ENCODE measurements around the gene RFX6. TPM values are rescaled to one million over a fixed set of nuclear protein-coding genes. Genes with fewer than 3 reads are reported as not detected.

The RFX6 gene
- total and polyA plus RNA-seq, 4 donors = not detected

- Histone ChIP-seq H3K36me3 (ENCODE audit: control insufficient read depth in 4 of 4, insufficient read depth in 3 of 4, low read depth in 1 of 4, low read length in 3 of 4) (no peaks in the 10 kb centered on the region), H3K4me3 (ENCODE audit: low read depth in 1 of 3, low read length in 3 of 3) (no peak overlapping the region), H3K9ac (ENCODE audit: low read depth in 1 of 2, low read length in 2 of 2) (no peak overlapping the region), H3K9me3 (ENCODE audit: control insufficient read depth in 4 of 4, low read length in 3 of 4) (peaks cover 0 to 6% (median 3%) of the 10 kb centered on the region in 4 donors), H3K27me3 (ENCODE audit: control insufficient read depth in 4 of 4, insufficient read depth in 4 of 4, low read length in 3 of 4) (no peaks in the 10 kb centered on the region), H3K4me1 (ENCODE audit: control insufficient read depth in 4 of 4, insufficient read depth in 4 of 4, low read length in 3 of 4) (no peaks in the 10 kb centered on the region), H3K27ac (ENCODE audit: low read depth in 1 of 2, low read length in 2 of 2) (no peak overlapping the region)
- WGBS = 63% methylated on average over 3 of the region's 3 CpGs
- TF ChIP-seq RAD21 (IDR thresholded peaks at IDR 0.05) (no peak), HNF4G (IDR thresholded peaks at IDR 0.05) (no peak), HNF4A (conservative IDR thresholded peaks at IDR 0.05) (no peak), FOXA2 (IDR thresholded peaks at IDR 0.05) (no peak)
- TF ChIP-seq, protein P1, sequence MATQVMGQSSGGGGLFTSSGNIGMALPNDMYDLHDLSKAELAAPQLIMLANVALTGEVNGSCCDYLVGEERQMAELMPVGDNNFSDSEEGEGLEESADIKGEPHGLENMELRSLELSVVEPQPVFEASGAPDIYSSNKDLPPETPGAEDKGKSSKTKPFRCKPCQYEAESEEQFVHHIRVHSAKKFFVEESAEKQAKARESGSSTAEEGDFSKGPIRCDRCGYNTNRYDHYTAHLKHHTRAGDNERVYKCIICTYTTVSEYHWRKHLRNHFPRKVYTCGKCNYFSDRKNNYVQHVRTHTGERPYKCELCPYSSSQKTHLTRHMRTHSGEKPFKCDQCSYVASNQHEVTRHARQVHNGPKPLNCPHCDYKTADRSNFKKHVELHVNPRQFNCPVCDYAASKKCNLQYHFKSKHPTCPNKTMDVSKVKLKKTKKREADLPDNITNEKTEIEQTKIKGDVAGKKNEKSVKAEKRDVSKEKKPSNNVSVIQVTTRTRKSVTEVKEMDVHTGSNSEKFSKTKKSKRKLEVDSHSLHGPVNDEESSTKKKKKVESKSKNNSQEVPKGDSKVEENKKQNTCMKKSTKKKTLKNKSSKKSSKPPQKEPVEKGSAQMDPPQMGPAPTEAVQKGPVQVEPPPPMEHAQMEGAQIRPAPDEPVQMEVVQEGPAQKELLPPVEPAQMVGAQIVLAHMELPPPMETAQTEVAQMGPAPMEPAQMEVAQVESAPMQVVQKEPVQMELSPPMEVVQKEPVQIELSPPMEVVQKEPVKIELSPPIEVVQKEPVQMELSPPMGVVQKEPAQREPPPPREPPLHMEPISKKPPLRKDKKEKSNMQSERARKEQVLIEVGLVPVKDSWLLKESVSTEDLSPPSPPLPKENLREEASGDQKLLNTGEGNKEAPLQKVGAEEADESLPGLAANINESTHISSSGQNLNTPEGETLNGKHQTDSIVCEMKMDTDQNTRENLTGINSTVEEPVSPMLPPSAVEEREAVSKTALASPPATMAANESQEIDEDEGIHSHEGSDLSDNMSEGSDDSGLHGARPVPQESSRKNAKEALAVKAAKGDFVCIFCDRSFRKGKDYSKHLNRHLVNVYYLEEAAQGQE (IDR thresholded peaks at IDR 0.05) = no peak
- TF ChIP-seq, protein P2, sequence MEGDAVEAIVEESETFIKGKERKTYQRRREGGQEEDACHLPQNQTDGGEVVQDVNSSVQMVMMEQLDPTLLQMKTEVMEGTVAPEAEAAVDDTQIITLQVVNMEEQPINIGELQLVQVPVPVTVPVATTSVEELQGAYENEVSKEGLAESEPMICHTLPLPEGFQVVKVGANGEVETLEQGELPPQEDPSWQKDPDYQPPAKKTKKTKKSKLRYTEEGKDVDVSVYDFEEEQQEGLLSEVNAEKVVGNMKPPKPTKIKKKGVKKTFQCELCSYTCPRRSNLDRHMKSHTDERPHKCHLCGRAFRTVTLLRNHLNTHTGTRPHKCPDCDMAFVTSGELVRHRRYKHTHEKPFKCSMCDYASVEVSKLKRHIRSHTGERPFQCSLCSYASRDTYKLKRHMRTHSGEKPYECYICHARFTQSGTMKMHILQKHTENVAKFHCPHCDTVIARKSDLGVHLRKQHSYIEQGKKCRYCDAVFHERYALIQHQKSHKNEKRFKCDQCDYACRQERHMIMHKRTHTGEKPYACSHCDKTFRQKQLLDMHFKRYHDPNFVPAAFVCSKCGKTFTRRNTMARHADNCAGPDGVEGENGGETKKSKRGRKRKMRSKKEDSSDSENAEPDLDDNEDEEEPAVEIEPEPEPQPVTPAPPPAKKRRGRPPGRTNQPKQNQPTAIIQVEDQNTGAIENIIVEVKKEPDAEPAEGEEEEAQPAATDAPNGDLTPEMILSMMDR (IDR thresholded peaks at IDR 0.05; ENCODE audit: low read depth, low read length, missing input control) = no peak
- DNase-seq (ENCODE audit: low spot score) = no peak
These were observed 25.6 kb downstream of the RFX6 start for GRCh38 chr6:116902634-116903033.

- WGBS = 80% methylated on average over 4 of the region's 4 CpGs
- H3K9ac ChIP-seq (ENCODE audit: low read depth in 1 of 2, low read length in 2 of 2) = no peak overlapping the region
- H3K4me3 ChIP-seq (ENCODE audit: low read depth in 1 of 3, low read length in 3 of 3) = no peak overlapping the region
- no peaks in the 10 kb centered on the region for H3K9me3 ChIP-seq (ENCODE audit: control insufficient read depth in 4 of 4, low read length in 3 of 4)
- no peaks in the 10 kb centered on the region for H3K27me3 ChIP-seq (ENCODE audit: control insufficient read depth in 4 of 4, insufficient read depth in 4 of 4, low read length in 3 of 4)
- H3K36me3 ChIP-seq (ENCODE audit: control insufficient read depth in 4 of 4, insufficient read depth in 3 of 4, low read depth in 1 of 4, low read length in 3 of 4) = no peaks in the 10 kb centered on the region
- no peak overlapping the region for H3K27ac ChIP-seq (ENCODE audit: low read depth in 1 of 2, low read length in 2 of 2)
- H3K4me1 ChIP-seq (ENCODE audit: control insufficient read depth in 4 of 4, insufficient read depth in 4 of 4, low read length in 3 of 4) = peaks cover 2 to 8% (median 4%) of the 10 kb centered on the region in 4 donors
- TF ChIP-seq HNF4A (conservative IDR thresholded peaks at IDR 0.05) = no peak
- TF ChIP-seq, protein P3, sequence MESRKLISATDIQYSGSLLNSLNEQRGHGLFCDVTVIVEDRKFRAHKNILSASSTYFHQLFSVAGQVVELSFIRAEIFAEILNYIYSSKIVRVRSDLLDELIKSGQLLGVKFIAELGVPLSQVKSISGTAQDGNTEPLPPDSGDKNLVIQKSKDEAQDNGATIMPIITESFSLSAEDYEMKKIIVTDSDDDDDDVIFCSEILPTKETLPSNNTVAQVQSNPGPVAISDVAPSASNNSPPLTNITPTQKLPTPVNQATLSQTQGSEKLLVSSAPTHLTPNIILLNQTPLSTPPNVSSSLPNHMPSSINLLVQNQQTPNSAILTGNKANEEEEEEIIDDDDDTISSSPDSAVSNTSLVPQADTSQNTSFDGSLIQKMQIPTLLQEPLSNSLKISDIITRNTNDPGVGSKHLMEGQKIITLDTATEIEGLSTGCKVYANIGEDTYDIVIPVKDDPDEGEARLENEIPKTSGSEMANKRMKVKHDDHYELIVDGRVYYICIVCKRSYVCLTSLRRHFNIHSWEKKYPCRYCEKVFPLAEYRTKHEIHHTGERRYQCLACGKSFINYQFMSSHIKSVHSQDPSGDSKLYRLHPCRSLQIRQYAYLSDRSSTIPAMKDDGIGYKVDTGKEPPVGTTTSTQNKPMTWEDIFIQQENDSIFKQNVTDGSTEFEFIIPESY (IDR thresholded peaks at IDR 0.05) = peak; percentile 14
- no peak for DNase-seq (ENCODE audit: low spot score)
These were observed 46.0 kb downstream of the RFX6 start for GRCh38 chr6:116922853-116923548.

- WGBS = 21% methylated on average over 2 of the region's 2 CpGs
- H3K27ac ChIP-seq (ENCODE audit: low read depth in 1 of 2, low read length in 2 of 2) = no peak overlapping the region
- no peaks in the 10 kb centered on the region for H3K9me3 ChIP-seq (ENCODE audit: control insufficient read depth in 4 of 4, low read length in 3 of 4)
- peaks cover 2 to 8% (median 4%) of the 10 kb centered on the region in 4 donors for H3K4me1 ChIP-seq (ENCODE audit: control insufficient read depth in 4 of 4, insufficient read depth in 4 of 4, low read length in 3 of 4)
- no peaks in the 10 kb centered on the region for H3K27me3 ChIP-seq (ENCODE audit: control insufficient read depth in 4 of 4, insufficient read depth in 4 of 4, low read length in 3 of 4)
- DNase-seq (ENCODE audit: low spot score) = no peak
- no peak overlapping the region for H3K4me3 ChIP-seq (ENCODE audit: low read depth in 1 of 3, low read length in 3 of 3)
- no peaks in the 10 kb centered on the region for H3K36me3 ChIP-seq (ENCODE audit: control insufficient read depth in 4 of 4, insufficient read depth in 3 of 4, low read depth in 1 of 4, low read length in 3 of 4)
- no peak overlapping the region for H3K9ac ChIP-seq (ENCODE audit: low read depth in 1 of 2, low read length in 2 of 2)
- TF ChIP-seq NR2F2 (IDR thresholded peaks at IDR 0.05) (no peak), GABPA (IDR thresholded peaks at IDR 0.05 in 1 of 2, conservative IDR thresholded peaks at IDR 0.05 in 1 of 2) (no peak), FOXA1 (IDR thresholded peaks at IDR 0.05) (no peak), YY1 (IDR thresholded peaks at IDR 0.05) (no peak), FOXA2 (IDR thresholded peaks at IDR 0.05) (no peak), HNF4G (IDR thresholded peaks at IDR 0.05) (no peak), JUND (IDR thresholded peaks at IDR 0.05) (peak in 1 of 2 donors; percentile 17), HNF4A (conservative IDR thresholded peaks at IDR 0.05) (peak in 1 of 2 donors; percentile 54), TAF1 (conservative IDR thresholded peaks at IDR 0.05) (no peak), RAD21 (IDR thresholded peaks at IDR 0.05) (no peak)
- TF ChIP-seq, protein P1 (IDR thresholded peaks at IDR 0.05) = no peak
These were observed 47.2 kb downstream of the RFX6 start for GRCh38 chr6:116924245-116924644.
